Ectodermal cell (in vitro differentiated cells): ENCODE data around the gene HOXC6.

ENCODE experiments used
- H3K27ac ChIP-seq: 2 replicates; pipeline ENCODE4 v1.7.0; 2013; ENCODE audit warnings: mild to moderate bottlenecking, low read depth, low read length; ENCODE audit not compliant: insufficient read depth, poor library complexity, severe bottlenecking
- H3K27me3 ChIP-seq: 2 replicates; pipeline ENCODE4 v1.7.0; 2013; ENCODE audit warnings: mild to moderate bottlenecking, low read length; ENCODE audit not compliant: insufficient read depth, control insufficient read depth, poor library complexity, severe bottlenecking
- H3K36me3 ChIP-seq: one replicate; pipeline ENCODE4 v1.7.0; 2013; ENCODE audit warnings: low read length; ENCODE audit not compliant: control insufficient read depth, insufficient read depth
- H3K4me1 ChIP-seq: one replicate; pipeline ENCODE4 v1.7.0; 2013; ENCODE audit warnings: low read length; ENCODE audit not compliant: control insufficient read depth, insufficient read depth
- H3K4me3 ChIP-seq: 2 replicates; pipeline ENCODE4 v1.7.0; 2013; ENCODE audit warnings: low read depth, low read length, control low read depth; ENCODE audit not compliant: insufficient read depth
- H3K9me3 ChIP-seq: 2 replicates; pipeline ENCODE4 v1.7.0; 2013; ENCODE audit warnings: mild to moderate bottlenecking, low read length, moderate library complexity; ENCODE audit not compliant: control insufficient read depth
- WGBS, 2 experiments: methylation state at CpG; one replicate each; pipeline ENCODE4 v1.1.7; 2013; ENCODE audit warnings: missing lambda C conversion rate in 2 of 2; 5-methylcytosine and 5-hydroxymethylcytosine counted together

Gene HOXC6

DNA sequence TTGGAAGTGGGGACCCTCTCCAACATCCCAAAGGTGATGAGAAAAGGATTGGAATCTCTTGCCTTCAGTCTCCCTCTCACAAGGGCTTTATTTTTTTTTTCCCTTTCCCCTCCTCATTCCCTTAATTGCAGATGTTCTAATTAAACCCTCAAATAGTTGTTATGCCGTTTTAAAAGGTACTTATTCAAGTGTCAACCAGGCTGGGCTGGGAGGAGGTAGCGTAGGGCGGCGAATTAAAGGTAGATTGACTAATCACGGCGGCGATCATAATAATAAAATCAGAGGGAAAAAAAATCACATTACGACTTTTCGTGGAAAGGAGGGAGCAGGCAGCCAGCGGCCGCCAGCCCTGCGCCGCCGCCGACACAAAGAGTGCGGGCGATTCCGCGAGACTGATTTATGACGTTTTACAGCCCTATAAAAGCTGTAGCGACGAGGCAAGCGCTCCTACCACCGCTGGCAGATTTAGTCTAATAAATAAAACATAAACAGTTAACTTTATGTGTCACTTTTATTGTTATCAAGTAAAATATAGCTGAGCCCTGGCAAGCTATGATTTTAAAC lies 23.7 kb downstream of the HOXC6 start:
- Histone ChIP-seq H3K36me3 (no peaks in the 10 kb centered on the region), H3K4me3 (no peak overlapping the region), H3K9me3 (no peaks in the 10 kb centered on the region), H3K4me1 (peaks cover 3% of the 10 kb centered on the region), H3K27ac (no peak overlapping the region), H3K27me3 (peaks cover 100% of the 10 kb centered on the region)
- WGBS, 2 experiments: 6% methylated on average over 20 to 24 of the region's 24 CpGs

DNA sequence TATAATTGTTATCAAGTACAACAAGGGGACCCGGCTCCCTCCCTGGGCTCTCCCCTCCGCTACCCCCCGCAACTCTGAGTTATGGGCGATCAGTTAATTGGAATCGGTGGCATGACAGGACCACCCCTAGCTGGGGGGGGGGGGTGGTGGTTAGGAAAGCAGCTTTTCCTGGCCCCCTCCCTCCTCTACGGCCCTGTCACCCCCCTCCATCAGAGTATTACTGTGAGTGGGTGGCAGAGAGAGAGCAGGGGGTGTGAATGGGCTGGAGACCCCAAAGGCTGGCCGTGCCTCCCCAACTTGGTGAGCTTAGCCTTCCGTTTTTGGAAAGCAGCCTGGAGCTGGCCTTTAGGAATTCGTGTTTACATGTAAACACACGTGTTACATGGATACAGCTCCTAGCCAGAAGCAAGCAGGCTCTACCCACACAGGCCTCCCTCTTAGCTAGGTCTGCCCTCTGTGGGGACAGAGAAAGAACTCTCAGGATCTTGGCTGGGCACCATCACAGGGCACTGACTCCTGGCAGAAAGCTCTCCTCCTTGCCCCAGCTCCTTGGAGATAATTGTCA lies 24.3 kb downstream of the HOXC6 start:
- H3K27me3 ChIP-seq: peaks cover 100% of the 10 kb centered on the region
- H3K36me3 ChIP-seq: no peaks in the 10 kb centered on the region
- no peak overlapping the region for H3K4me3 ChIP-seq
- H3K27ac ChIP-seq: no peak overlapping the region
- WGBS, 2 experiments: 6 to 8% methylated on average over 4 to 9 of the region's 10 CpGs
- H3K9me3 ChIP-seq: no peaks in the 10 kb centered on the region
- peaks cover 3% of the 10 kb centered on the region for H3K4me1 ChIP-seq

DNA sequence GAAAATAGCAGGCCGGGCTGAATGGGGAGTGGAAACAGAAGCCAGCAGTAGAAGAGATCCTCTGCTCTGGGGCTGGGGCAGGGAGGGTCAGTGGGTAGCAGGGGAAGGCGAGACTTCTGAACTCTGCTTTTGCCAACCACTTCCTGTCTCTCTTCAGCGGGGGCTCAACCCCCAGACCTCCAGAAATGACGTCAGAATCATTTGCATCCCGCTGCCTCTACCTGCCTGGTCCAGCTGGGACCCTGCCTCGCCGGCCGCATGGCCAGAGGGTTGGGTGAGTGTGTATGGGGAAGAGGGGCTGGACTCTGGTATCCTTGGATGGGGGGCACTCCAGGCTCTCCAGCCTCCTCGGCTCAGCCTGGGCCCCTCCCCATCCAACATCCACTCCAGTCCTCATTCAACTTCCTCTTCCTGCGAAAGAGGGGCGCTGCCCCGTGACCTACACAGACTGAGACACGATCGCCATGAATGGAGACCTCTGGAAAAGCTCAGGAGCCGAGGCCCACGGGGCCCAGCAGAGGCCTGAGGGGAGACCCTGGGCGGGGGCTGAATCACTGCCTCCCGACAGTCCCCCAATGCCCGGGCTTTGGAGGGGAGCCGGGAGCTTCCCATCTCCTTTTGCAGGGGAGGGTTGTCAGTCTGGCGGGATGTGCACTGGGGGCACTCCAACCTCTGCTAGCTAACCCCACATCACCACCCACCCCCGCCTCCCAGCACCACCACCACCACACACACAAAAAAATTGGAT lies 24.9 kb downstream of the HOXC6 start:
- WGBS, 2 experiments: 4% methylated on average over 21 to 22 of the region's 22 CpGs
- peaks cover 3% of the 10 kb centered on the region for H3K4me1 ChIP-seq
- no peaks in the 10 kb centered on the region for H3K36me3 ChIP-seq
- no peak overlapping the region for H3K27ac ChIP-seq
- peak overlapping the region; percentile 24 for H3K4me3 ChIP-seq
- H3K27me3 ChIP-seq: peaks cover 100% of the 10 kb centered on the region
- no peaks in the 10 kb centered on the region for H3K9me3 ChIP-seq

- WGBS, 2 experiments: 5% methylated on average over 51 to 52 of the region's 52 CpGs
- H3K4me3 ChIP-seq: peak within 1 kb of the TSS; percentile 24
- no peaks in the 10 kb centered on the region for H3K36me3 ChIP-seq
- H3K27me3 ChIP-seq: peaks cover 100% of the 10 kb centered on the region
- H3K4me1 ChIP-seq: peaks cover 8% of the 10 kb centered on the region
- H3K27ac ChIP-seq: no peak within 1 kb of the TSS
- no peaks in the 10 kb centered on the region for H3K9me3 ChIP-seq
These were observed 25.8 kb downstream of the HOXC6 start, which contains the start of gene HOXC4 for GRCh38 chr12:54053751-54054741. HOXC4 (plus strand) TSS chr12:54053835; CDS start chr12:54053923, 88 bp downstream.

GRCh38 chr12:54054742-54055194 lies 26.5 kb downstream of the HOXC6 start:
- Histone ChIP-seq H3K27ac (no peak overlapping the region), H3K4me1 (peaks cover 11% of the 10 kb centered on the region), H3K9me3 (no peaks in the 10 kb centered on the region), H3K27me3 (peaks cover 100% of the 10 kb centered on the region), H3K4me3 (no peak overlapping the region), H3K36me3 (no peaks in the 10 kb centered on the region)
- 3% methylated on average over 24 of the region's 24 CpGs for WGBS, 2 experiments

- peaks cover 100% of the 10 kb centered on the region for H3K27me3 ChIP-seq
- H3K9me3 ChIP-seq: no peaks in the 10 kb centered on the region
- no peak overlapping the region for H3K4me3 ChIP-seq
- peaks cover 16% of the 10 kb centered on the region for H3K4me1 ChIP-seq
- WGBS, 2 experiments: 0 to 4% methylated on average over 1 to 2 of the region's 2 CpGs
- H3K36me3 ChIP-seq: no peaks in the 10 kb centered on the region
- no peak overlapping the region for H3K27ac ChIP-seq
These were observed 27.3 kb downstream of the HOXC6 start for GRCh38 chr12:54055552-54055951.

- H3K27ac ChIP-seq: no peak overlapping the region
- H3K4me1 ChIP-seq: peaks cover 16% of the 10 kb centered on the region
- no peaks in the 10 kb centered on the region for H3K9me3 ChIP-seq
These were observed 27.9 kb downstream of the HOXC6 start for GRCh38 chr12:54056110-54056509.

GRCh38 chr12:54058128-54058768 lies 30.0 kb downstream of the HOXC6 start:
- no peaks in the 10 kb centered on the region for H3K9me3 ChIP-seq
- no peak overlapping the region for H3K4me3 ChIP-seq
- peaks cover 16% of the 10 kb centered on the region for H3K4me1 ChIP-seq
- 5% methylated on average over 14 of the region's 14 CpGs for WGBS, 2 experiments
- no peak overlapping the region for H3K27ac ChIP-seq
- no peaks in the 10 kb centered on the region for H3K36me3 ChIP-seq
- H3K27me3 ChIP-seq: peaks cover 100% of the 10 kb centered on the region

More at GRCh38 chr12:54056110-54056509, 27.9 kb downstream of the HOXC6 start:
- Histone ChIP-seq H3K4me3 (no peak overlapping the region), H3K36me3 (no peaks in the 10 kb centered on the region), H3K27me3 (peaks cover 100% of the 10 kb centered on the region)

DNA sequence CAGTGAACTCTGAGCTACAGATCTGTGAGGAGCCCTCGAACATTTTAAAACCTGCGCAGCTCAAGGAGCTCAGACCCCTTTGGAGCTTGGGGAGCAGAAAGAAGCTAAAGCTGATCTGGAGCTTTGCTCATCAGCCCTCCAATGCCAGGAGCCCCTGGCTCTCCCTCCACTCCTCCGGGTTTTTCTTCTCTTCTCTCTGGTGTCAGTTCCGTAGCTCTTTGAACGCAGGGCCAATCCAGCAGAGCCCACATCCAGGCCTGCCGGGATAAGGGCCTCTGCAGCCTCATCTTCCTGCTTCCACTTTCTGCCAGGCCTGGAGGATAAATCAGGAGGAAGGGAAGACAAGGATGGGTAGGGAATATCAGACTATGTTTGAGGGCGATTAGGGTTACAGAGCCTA lies 31.4 kb downstream of the HOXC6 start:
- no peaks in the 10 kb centered on the region for H3K9me3 ChIP-seq
- no peaks in the 10 kb centered on the region for H3K36me3 ChIP-seq
- peaks cover 16% of the 10 kb centered on the region for H3K4me1 ChIP-seq
- WGBS, 2 experiments: 22 to 28% methylated on average over 7 of the region's 7 CpGs
- no peak overlapping the region for H3K27ac ChIP-seq
- no peak overlapping the region for H3K4me3 ChIP-seq
- H3K27me3 ChIP-seq: peaks cover 100% of the 10 kb centered on the region
